Endothelial cell of umbilical vein (primary cell): ENCODE results near the gene GATA6.

Experiments used
- MAX ChIP-seq: IDR thresholded peaks from 2 replicates; pipeline ENCODE4 v1.6.1; 2011; ENCODE audit not compliant: insufficient read depth, insufficient read length
- POLR2AphosphoS5 ChIP-seq: IDR thresholded peaks from 2 replicates; pipeline ENCODE4 v1.6.1; 2012; ENCODE audit warnings: low read depth, mild to moderate bottlenecking, control low read depth, low read length, moderate library complexity; ENCODE audit not compliant: insufficient read depth

- TF ChIP-seq MAX = no peak
- TF ChIP-seq POLR2AphosphoS5 = no peak
These were observed 19.7 kb upstream of the GATA6 start for GRCh38 chr18:22149710-22150109.
